Fibroblast of villous mesenchyme (primary cell): Measurements from ENCODE around the gene DOCK8. TPM values are rescaled to one million over a fixed set of nuclear protein-coding genes. Genes with fewer than 3 reads are reported as not detected.
A peak's percentile ranks its signal among the peaks of the same experiment; 100 is the strongest.

Experiments used
- DNase-seq: peaks from one replicate; pipeline ENCODE4 v3.0.0-alpha.2; 2010; ENCODE audit warnings: low read depth
- H3K4me3 ChIP-seq: 2 replicates; pipeline ENCODE4 v1.5.1; 2011; ENCODE audit warnings: low read depth, mild to moderate bottlenecking, low read length
- total RNA-seq: library from RNA; depleted of rRNA; stranded (reverse); fragments of >200 nt; gene quantifications from 2 replicates; pipeline ENCODE4 v1.2.3, GENCODE V29; 2012
- TF ChIP-seq, protein P1 (sequence below): IDR thresholded peaks from 2 replicates; pipeline ENCODE4 v1.5.1; 2012; ENCODE audit warnings: low read depth, mild to moderate bottlenecking, low read length; ENCODE audit not compliant: insufficient read depth

DOCK8 gene
- total RNA-seq, 1 donor, result 2.6 TPM

GRCh38 chr9:219670-220365 is 5.2 kb downstream of the DOCK8 start:
- DNase-seq, result no peak

DNA sequence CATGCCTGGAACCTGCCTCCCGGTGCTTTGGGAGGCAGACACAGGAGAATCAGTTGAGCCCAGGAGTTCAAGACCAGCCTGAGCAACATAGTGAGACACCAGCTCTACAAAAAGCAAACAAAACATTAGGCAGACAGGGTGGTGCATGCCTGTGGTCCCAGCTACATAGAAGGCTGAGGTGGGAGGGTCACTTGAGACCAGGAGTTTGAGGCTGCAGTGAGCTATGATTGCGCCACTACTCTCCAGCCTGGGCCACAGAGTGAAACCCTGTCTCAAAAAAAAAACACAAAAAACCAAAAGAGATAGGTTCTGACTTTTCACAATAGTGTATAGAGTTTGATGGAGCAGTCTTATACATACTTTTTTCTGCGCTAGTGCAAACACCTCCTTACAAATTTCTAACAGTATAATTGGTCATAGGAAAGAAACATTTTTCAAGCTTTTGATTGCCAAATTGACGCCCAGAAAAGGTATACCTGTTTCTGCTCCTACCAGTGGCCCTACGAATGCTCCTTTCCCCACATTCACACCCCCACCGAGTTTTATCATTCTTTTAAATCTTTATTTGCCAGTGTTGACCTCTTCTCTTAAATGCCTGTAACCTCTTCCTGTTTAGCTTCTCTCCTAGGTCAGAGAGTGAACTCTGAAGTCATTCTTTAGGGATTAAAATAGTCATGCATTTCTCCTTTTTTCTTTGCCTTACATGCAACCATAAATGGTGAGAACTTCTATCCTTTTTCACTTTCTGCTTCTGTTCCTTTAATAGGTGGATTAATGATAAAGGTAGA is 7.5 kb downstream of the DOCK8 start:
- H3K4me3 ChIP-seq, result no peak overlapping the region
- TF ChIP-seq, protein P1, sequence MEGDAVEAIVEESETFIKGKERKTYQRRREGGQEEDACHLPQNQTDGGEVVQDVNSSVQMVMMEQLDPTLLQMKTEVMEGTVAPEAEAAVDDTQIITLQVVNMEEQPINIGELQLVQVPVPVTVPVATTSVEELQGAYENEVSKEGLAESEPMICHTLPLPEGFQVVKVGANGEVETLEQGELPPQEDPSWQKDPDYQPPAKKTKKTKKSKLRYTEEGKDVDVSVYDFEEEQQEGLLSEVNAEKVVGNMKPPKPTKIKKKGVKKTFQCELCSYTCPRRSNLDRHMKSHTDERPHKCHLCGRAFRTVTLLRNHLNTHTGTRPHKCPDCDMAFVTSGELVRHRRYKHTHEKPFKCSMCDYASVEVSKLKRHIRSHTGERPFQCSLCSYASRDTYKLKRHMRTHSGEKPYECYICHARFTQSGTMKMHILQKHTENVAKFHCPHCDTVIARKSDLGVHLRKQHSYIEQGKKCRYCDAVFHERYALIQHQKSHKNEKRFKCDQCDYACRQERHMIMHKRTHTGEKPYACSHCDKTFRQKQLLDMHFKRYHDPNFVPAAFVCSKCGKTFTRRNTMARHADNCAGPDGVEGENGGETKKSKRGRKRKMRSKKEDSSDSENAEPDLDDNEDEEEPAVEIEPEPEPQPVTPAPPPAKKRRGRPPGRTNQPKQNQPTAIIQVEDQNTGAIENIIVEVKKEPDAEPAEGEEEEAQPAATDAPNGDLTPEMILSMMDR, result no peak
- DNase-seq, result peak; percentile 12

More at GRCh38 chr9:219670-220365, 5.2 kb downstream of the DOCK8 start:
- no peak overlapping the region for H3K4me3 ChIP-seq
- TF ChIP-seq, protein P1, result no peak

- H3K4me3 ChIP-seq, result no peak overlapping the region
- TF ChIP-seq, protein P1, result no peak
- no peak for DNase-seq
These were observed 8.5 kb downstream of the DOCK8 start for GRCh38 chr9:223152-223551.

GRCh38 chr9:224026-224425 is 9.4 kb downstream of the DOCK8 start:
- DNase-seq, result no peak
- no peak overlapping the region for H3K4me3 ChIP-seq
- TF ChIP-seq, protein P1, result no peak

GRCh38 chr9:224582-225520 is 10.2 kb downstream of the DOCK8 start:
- no peak overlapping the region for H3K4me3 ChIP-seq
- DNase-seq, result no peak
- TF ChIP-seq, protein P1, result no peak

DNA sequence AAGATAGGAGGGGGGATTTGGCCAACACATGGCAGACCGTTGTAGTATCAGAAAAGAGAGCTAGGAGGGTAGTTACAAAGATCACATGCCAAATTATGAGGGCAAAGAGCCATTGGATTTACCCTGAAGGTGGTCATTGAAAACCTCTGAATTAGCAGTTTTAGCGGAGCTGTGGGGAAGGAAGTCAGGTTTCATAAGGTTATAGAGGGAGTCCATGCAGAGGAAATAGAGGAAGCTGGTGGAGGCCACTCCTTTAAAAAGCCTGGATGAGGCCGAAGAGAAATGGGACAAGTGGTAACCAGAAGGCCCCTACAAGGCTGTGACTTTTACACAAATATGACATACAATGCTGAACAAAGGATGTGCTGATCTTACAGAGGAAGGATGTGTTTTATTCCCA is 13.2 kb downstream of the DOCK8 start:
- no peak overlapping the region for H3K4me3 ChIP-seq
- DNase-seq, result no peak
- TF ChIP-seq, protein P1, result no peak
